ENCODE measurements around the gene MCUR1. TPM values are rescaled to one million over a fixed set of nuclear protein-coding genes. Genes with fewer than 3 reads are reported as not detected.

The MCUR1 gene, protein sequence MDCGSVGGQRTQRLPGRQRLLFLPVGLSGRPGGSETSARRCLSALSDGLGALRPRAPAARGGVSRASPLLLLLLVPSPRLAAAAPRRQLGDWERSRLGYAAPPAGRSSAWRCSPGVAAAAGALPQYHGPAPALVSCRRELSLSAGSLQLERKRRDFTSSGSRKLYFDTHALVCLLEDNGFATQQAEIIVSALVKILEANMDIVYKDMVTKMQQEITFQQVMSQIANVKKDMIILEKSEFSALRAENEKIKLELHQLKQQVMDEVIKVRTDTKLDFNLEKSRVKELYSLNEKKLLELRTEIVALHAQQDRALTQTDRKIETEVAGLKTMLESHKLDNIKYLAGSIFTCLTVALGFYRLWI
- total RNA-seq, result 10.1 and 12.3 TPM in 2 replicates

DNA sequence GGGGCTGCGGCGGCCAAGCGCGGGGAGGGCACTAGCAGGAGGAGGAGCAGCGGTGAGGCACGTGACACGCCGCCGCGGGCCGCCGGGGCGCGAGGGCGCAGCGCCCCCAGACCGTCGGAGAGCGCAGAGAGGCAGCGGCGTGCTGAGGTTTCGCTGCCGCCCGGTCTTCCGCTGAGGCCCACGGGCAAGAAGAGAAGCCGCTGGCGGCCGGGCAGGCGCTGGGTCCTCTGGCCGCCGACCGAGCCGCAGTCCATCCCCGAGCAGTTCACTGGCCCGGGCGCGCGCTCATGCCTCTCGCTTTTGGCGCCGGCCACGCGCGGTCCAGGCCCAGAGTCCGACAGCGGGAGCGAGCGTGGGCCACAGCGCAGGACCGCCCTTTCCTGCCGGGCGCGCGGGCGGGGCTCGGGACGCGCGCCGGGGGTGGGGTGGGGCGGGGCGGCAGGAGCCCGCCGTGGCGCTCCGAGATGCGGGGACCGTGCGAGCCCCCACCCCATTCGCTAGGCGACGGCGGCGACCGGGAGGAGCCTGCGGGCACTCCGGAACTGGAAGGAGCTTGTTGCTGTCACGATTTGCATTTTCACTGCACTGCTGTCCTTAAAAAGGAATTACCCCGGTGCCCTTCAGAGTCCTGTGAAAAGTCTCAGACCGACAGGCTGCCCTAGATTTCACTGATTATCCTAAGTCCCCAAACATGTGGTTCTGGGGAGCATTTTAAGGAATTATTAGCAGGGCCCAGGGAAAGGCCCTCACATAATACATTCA is at the start of gene MCUR1:
Gene MCUR1, minus strand, starts transcription at position 382 of the 762 bp plus-strand sequence. Its CDS starts 128 bp downstream, at position 254.

Other genes starting within 250 kb of the MCUR1 start
- gene SIRT5, start 240.0 kb downstream of the MCUR1 start, total RNA-seq, result 5.7 and 7.1 TPM in 2 replicates
- gene NOL7, start 199.2 kb downstream of the MCUR1 start, total RNA-seq, result 28.1 and 42.4 TPM in 2 replicates
- 35.3 and 45.8 TPM in 2 replicates for gene RANBP9, start 102.7 kb downstream of the MCUR1 start, total RNA-seq
- gene RNF182, start 110.4 kb upstream of the MCUR1 start, total RNA-seq, result 15.4 and 16.5 TPM in 2 replicates